Trophoblast cell (in vitro differentiated cells and primary cell): ENCODE data around the gene EVL.

Experiments used
- DNase-seq, 2 donors: peaks; one replicate each; pipeline ENCODE4 v3.0.0-alpha.2; 2016
- H2AFZ ChIP-seq: 2 replicates; pipeline ENCODE4 v1.6.1; 2013; ENCODE audit warnings: low read length, moderate library complexity, mild to moderate bottlenecking; ENCODE audit not compliant: insufficient read depth, poor library complexity
- H2AK5ac ChIP-seq: 2 replicates; pipeline ENCODE4 v1.6.1; 2013; ENCODE audit warnings: mild to moderate bottlenecking, low read length
- H2BK120ac ChIP-seq: 2 replicates; pipeline ENCODE4 v1.6.1; 2013; ENCODE audit warnings: low read length, mild to moderate bottlenecking, moderate library complexity; ENCODE audit not compliant: insufficient read depth, poor library complexity
- H2BK12ac ChIP-seq: 2 replicates; pipeline ENCODE4 v1.6.1; 2013; ENCODE audit warnings: mild to moderate bottlenecking, low read length, moderate library complexity
- H2BK5ac ChIP-seq: 2 replicates; pipeline ENCODE4 v1.6.1; 2013; ENCODE audit warnings: low read length, low read depth, moderate library complexity, mild to moderate bottlenecking; ENCODE audit not compliant: poor library complexity
- H3K14ac ChIP-seq: 2 replicates; pipeline ENCODE4 v1.6.1; 2013; ENCODE audit warnings: mild to moderate bottlenecking, low read length
- H3K18ac ChIP-seq: 2 replicates; pipeline ENCODE4 v1.6.1; 2013; ENCODE audit warnings: mild to moderate bottlenecking, low read length
- H3K23ac ChIP-seq: 2 replicates; pipeline ENCODE4 v1.6.1; 2013; ENCODE audit warnings: low read length
- H3K27ac ChIP-seq: 2 replicates; pipeline ENCODE4 v1.5.1; 2013; ENCODE audit warnings: low read depth, mild to moderate bottlenecking, inconsistent platforms, low read length, moderate library complexity
- H3K27me3 ChIP-seq: 2 replicates; pipeline ENCODE4 v1.6.1; 2013; ENCODE audit warnings: inconsistent platforms, mild to moderate bottlenecking, low read length, moderate library complexity; ENCODE audit not compliant: insufficient read depth
- H3K36me3 ChIP-seq, 2 experiments: 1 replicate in 1 of 2; 2 replicates in 1 of 2; pipeline ENCODE4 v1.6.1; 2013; ENCODE audit warnings: low read length in 2 of 2, mild to moderate bottlenecking in 2 of 2, moderate library complexity in 1 of 2; ENCODE audit not compliant: insufficient read depth in 2 of 2, control insufficient read depth in 1 of 2
- H3K4ac ChIP-seq: 2 replicates; pipeline ENCODE4 v1.6.1; 2013; ENCODE audit warnings: low read depth, mild to moderate bottlenecking, low read length, moderate library complexity
- H3K4me1 ChIP-seq, 2 experiments: 1 replicate in 1 of 2; 2 replicates in 1 of 2; pipeline ENCODE4 v1.6.1; 2013; ENCODE audit warnings: low read length in 2 of 2, mild to moderate bottlenecking in 2 of 2, moderate library complexity in 1 of 2; ENCODE audit not compliant: insufficient read depth in 2 of 2, control insufficient read depth in 1 of 2
- H3K4me2 ChIP-seq: 2 replicates; pipeline ENCODE4 v1.6.1; 2013; ENCODE audit warnings: inconsistent platforms, mild to moderate bottlenecking, low read length, moderate library complexity
- H3K4me3 ChIP-seq: 2 replicates; pipeline ENCODE4 v1.5.1; 2013; ENCODE audit warnings: mild to moderate bottlenecking, low read depth, low read length, inconsistent platforms
- H3K79me1 ChIP-seq: one replicate; pipeline ENCODE4 v1.6.1; 2013; ENCODE audit warnings: low read length
- H3K79me2 ChIP-seq: 2 replicates; pipeline ENCODE4 v1.6.1; 2013; ENCODE audit warnings: low read length, mild to moderate bottlenecking; ENCODE audit not compliant: control insufficient read depth, insufficient read depth, poor library complexity
- H3K9ac ChIP-seq: 2 replicates; pipeline ENCODE4 v1.6.1; 2013; ENCODE audit warnings: mild to moderate bottlenecking, low read length
- H3K9me3 ChIP-seq: 2 replicates; pipeline ENCODE4 v1.6.1; 2013; ENCODE audit warnings: low read depth, mild to moderate bottlenecking, control low read depth, inconsistent platforms, low read length; ENCODE audit not compliant: insufficient read depth
- H4K12ac ChIP-seq: 2 replicates; pipeline ENCODE4 v1.6.1; 2013; ENCODE audit warnings: low read depth, mild to moderate bottlenecking, low read length, moderate library complexity
- H4K8ac ChIP-seq: 2 replicates; pipeline ENCODE4 v1.6.1; 2013; ENCODE audit warnings: low read depth, mild to moderate bottlenecking, low read length, moderate library complexity
- H4K91ac ChIP-seq: one replicate; pipeline ENCODE4 v1.6.1; 2013; ENCODE audit warnings: low read depth, mild to moderate bottlenecking, low read length, moderate library complexity
- WGBS: extraction: QIAGEN DNeasy Blood & Tissue Kit; methylation state at CpG from one replicate; pipeline ENCODE4 v1.1.7; 2013; ENCODE audit warnings: missing lambda C conversion rate; ENCODE audit not compliant: insufficient read length, insufficient coverage; ENCODE audit errors: extremely low coverage; 5-methylcytosine and 5-hydroxymethylcytosine counted together

The EVL gene

GRCh38 chr14:100034961-100035500 lies 30.2 kb upstream of the EVL start:
- no peak overlapping the region for H2BK5ac ChIP-seq
- no peak overlapping the region for H3K4ac ChIP-seq
- H4K12ac ChIP-seq = no peak overlapping the region
- H2AFZ ChIP-seq = no peak overlapping the region
- no peak overlapping the region for H2AK5ac ChIP-seq
- H4K91ac ChIP-seq = no peak overlapping the region
- H3K79me1 ChIP-seq = peaks cover 3% of the 10 kb centered on the region
- H3K4me1 ChIP-seq = peaks cover 5 to 19% of the 10 kb centered on the region in 2 experiments
- no peak overlapping the region for H3K27ac ChIP-seq
- no peaks in the 10 kb centered on the region for H3K9me3 ChIP-seq
- no peak overlapping the region for H3K23ac ChIP-seq
- no peak overlapping the region for H2BK120ac ChIP-seq
- no peaks in the 10 kb centered on the region for H3K27me3 ChIP-seq
- no peak overlapping the region for H3K18ac ChIP-seq
- H3K36me3 ChIP-seq = no peaks in the 10 kb centered on the region
- H2BK12ac ChIP-seq = no peak overlapping the region
- DNase-seq = no peak
- no peak overlapping the region for H4K8ac ChIP-seq
- no peak overlapping the region for H3K4me2 ChIP-seq
- no peak overlapping the region for H3K9ac ChIP-seq
- no peak overlapping the region for H3K4me3 ChIP-seq
- H3K79me2 ChIP-seq = no peaks in the 10 kb centered on the region
- no peak overlapping the region for H3K14ac ChIP-seq

GRCh38 chr14:100035700-100036099 lies 29.5 kb upstream of the EVL start:
- no peak overlapping the region for H2AFZ ChIP-seq
- no peak overlapping the region for H3K27ac ChIP-seq
- H3K27me3 ChIP-seq = no peaks in the 10 kb centered on the region
- no peak overlapping the region for H3K4me3 ChIP-seq
- WGBS = no CpG with 5 or more reads among the region's 2 CpGs
- no peak overlapping the region for H2BK12ac ChIP-seq
- peaks cover 3% of the 10 kb centered on the region for H3K79me1 ChIP-seq
- H3K4me2 ChIP-seq = no peak overlapping the region
- H2BK5ac ChIP-seq = no peak overlapping the region
- no peak overlapping the region for H3K14ac ChIP-seq
- H4K8ac ChIP-seq = no peak overlapping the region
- H3K23ac ChIP-seq = no peak overlapping the region
- H3K79me2 ChIP-seq = no peaks in the 10 kb centered on the region
- H3K9me3 ChIP-seq = no peaks in the 10 kb centered on the region
- no peak overlapping the region for H4K12ac ChIP-seq
- H3K36me3 ChIP-seq = no peaks in the 10 kb centered on the region
- peaks cover 5 to 15% of the 10 kb centered on the region in 2 experiments for H3K4me1 ChIP-seq
- H3K9ac ChIP-seq = no peak overlapping the region
- H3K4ac ChIP-seq = no peak overlapping the region
- DNase-seq = no peak
- H2AK5ac ChIP-seq = no peak overlapping the region
- H3K18ac ChIP-seq = no peak overlapping the region
- no peak overlapping the region for H2BK120ac ChIP-seq
- H4K91ac ChIP-seq = no peak overlapping the region

GRCh38 chr14:100037353-100037752 lies 27.9 kb upstream of the EVL start:
- Histone ChIP-seq H4K91ac (no peak overlapping the region), H2BK120ac (no peak overlapping the region), H3K14ac (no peak overlapping the region), H2AK5ac (no peak overlapping the region), H3K23ac (no peak overlapping the region), H4K8ac (no peak overlapping the region), H3K27me3 (no peaks in the 10 kb centered on the region), H3K4me3 (no peak overlapping the region), H3K27ac (no peak overlapping the region), H3K79me1 (no peaks in the 10 kb centered on the region), H2BK5ac (no peak overlapping the region), H3K79me2 (no peaks in the 10 kb centered on the region), H3K4me2 (no peak overlapping the region), H3K9ac (no peak overlapping the region), H2AFZ (no peak overlapping the region), H3K18ac (no peak overlapping the region), H4K12ac (no peak overlapping the region), H3K4ac (no peak overlapping the region), H3K9me3 (no peaks in the 10 kb centered on the region), H3K4me1 (peaks cover 0 to 2% of the 10 kb centered on the region in 2 experiments), H3K36me3 (no peaks in the 10 kb centered on the region), H2BK12ac (no peak overlapping the region)
- WGBS = no CpG with 5 or more reads among the region's 2 CpGs
- DNase-seq = no peak

GRCh38 chr14:100038065-100038464 lies 27.2 kb upstream of the EVL start:
- H2AFZ ChIP-seq = no peak overlapping the region
- H3K4me3 ChIP-seq = no peak overlapping the region
- H3K4me1 ChIP-seq = peaks cover 0 to 2% of the 10 kb centered on the region in 2 experiments
- no peaks in the 10 kb centered on the region for H3K27me3 ChIP-seq
- no peak overlapping the region for H2AK5ac ChIP-seq
- no CpG with 5 or more reads among the region's 5 CpGs for WGBS
- no peak overlapping the region for H3K23ac ChIP-seq
- no peak overlapping the region for H2BK5ac ChIP-seq
- H3K14ac ChIP-seq = no peak overlapping the region
- H2BK12ac ChIP-seq = no peak overlapping the region
- no peaks in the 10 kb centered on the region for H3K36me3 ChIP-seq
- no peaks in the 10 kb centered on the region for H3K79me1 ChIP-seq
- H4K12ac ChIP-seq = no peak overlapping the region
- no peak overlapping the region for H3K4me2 ChIP-seq
- no peak overlapping the region for H3K9ac ChIP-seq
- H3K27ac ChIP-seq = no peak overlapping the region
- no peak overlapping the region for H4K91ac ChIP-seq
- H3K4ac ChIP-seq = no peak overlapping the region
- H3K79me2 ChIP-seq = no peaks in the 10 kb centered on the region
- H4K8ac ChIP-seq = no peak overlapping the region
- H3K18ac ChIP-seq = no peak overlapping the region
- no peak for DNase-seq
- H2BK120ac ChIP-seq = no peak overlapping the region
- H3K9me3 ChIP-seq = no peaks in the 10 kb centered on the region
